ENCODE results near the gene TMED3. TPM values are rescaled to one million over a fixed set of nuclear protein-coding genes. Genes with fewer than 3 reads are reported as not detected.

Gene TMED3
- total RNA-seq, 1 donor from 2014 or later = 120 TPM

DNA sequence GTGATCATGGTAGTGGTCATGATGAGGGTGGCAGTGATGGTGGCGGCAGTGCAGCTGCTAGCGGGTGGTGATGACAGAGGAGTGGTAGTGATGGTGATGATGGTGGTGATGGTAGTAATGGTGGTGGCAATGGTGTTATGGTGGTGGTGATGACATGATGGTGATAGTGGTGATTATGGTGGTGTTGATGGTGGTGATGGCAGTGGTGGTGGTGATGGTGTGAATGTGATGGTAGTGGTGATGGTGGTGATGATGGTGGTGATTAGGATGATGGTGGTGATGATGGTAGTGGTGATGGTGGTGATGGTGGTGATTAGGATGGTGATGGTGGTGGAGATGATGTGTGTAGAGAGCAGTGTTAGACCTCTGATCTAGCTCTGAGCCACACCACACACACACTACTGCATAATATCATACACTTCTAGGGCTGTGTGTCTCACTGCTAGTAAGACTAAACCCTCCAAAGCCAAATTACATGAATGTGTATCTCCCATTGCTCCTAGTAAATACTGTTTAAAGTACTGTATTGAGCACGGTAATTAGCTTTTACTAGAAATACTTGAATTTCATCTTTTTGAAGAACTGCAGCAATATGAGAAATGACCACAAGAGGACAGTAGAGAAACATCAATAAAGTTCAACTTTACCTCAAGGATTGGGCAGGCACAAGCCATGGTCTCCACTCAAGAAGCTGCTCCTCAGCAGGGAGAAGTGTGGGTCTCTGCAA is 28.8 kb downstream of the TMED3 start:
- TF ChIP-seq, protein P1, sequence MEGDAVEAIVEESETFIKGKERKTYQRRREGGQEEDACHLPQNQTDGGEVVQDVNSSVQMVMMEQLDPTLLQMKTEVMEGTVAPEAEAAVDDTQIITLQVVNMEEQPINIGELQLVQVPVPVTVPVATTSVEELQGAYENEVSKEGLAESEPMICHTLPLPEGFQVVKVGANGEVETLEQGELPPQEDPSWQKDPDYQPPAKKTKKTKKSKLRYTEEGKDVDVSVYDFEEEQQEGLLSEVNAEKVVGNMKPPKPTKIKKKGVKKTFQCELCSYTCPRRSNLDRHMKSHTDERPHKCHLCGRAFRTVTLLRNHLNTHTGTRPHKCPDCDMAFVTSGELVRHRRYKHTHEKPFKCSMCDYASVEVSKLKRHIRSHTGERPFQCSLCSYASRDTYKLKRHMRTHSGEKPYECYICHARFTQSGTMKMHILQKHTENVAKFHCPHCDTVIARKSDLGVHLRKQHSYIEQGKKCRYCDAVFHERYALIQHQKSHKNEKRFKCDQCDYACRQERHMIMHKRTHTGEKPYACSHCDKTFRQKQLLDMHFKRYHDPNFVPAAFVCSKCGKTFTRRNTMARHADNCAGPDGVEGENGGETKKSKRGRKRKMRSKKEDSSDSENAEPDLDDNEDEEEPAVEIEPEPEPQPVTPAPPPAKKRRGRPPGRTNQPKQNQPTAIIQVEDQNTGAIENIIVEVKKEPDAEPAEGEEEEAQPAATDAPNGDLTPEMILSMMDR (IDR thresholded peaks at IDR 0.05; ENCODE audit: insufficient read depth, low read length, severe bottlenecking) = peak; percentile 73
- Histone ChIP-seq H3K4me3 (ENCODE audit: low read depth, low read length) (no peak overlapping the region), H3K36me3 (ENCODE audit: control insufficient read depth, insufficient read depth, low read length) (no peaks in the 10 kb centered on the region), H3K27me3 (ENCODE audit: control insufficient read depth, insufficient read depth, low read length) (no peaks in the 10 kb centered on the region)
- DNase-seq (ENCODE audit: low read depth) (peak; percentile 35), FAIRE-seq (no peak)

DNA sequence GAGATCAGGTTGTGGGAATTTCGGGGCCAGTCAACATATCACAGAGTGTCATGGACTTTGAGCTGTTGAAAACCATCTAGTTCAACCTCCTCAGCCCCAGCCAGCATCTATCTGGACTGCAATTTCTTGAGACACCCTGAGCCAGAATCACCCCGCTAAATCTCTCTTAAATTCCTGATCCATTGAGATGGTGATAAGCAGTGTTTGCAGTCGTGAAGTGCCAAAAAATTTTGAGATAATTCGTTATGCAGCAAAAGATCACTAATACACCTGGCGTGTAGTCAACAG is 29.3 kb downstream of the TMED3 start:
- H3K4me3 ChIP-seq (ENCODE audit: low read depth, low read length) = no peak overlapping the region
- no peak for FAIRE-seq
- TF ChIP-seq, protein P1 (IDR thresholded peaks at IDR 0.05; ENCODE audit: insufficient read depth, low read length, severe bottlenecking) = no peak

DNA sequence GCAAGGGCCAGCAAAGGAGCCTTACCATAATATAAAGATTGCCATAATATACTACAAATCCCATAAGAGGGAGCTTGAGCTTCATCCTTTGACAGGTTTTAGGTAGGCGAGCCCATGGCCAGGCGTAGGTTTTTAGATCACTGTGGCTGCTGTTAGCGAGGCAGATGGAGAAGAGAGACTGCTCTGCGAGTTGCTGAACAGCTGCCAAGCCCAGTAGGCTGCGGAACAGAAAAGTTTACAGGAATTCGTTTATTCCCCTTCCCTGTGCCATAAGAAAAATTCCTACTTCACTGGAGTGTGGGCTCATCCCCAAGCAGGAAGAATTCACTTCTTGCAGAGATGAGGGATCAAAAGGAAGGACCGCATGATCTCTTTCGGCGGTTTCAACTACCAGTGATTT is 30.5 kb downstream of the TMED3 start:
- Histone ChIP-seq H3K36me3 (ENCODE audit: control insufficient read depth, insufficient read depth, low read length) (no peaks in the 10 kb centered on the region), H3K4me3 (ENCODE audit: low read depth, low read length) (no peak overlapping the region), H3K27me3 (ENCODE audit: control insufficient read depth, insufficient read depth, low read length) (no peaks in the 10 kb centered on the region)
- TF ChIP-seq, protein P1 (IDR thresholded peaks at IDR 0.05; ENCODE audit: insufficient read depth, low read length, severe bottlenecking) = no peak
- FAIRE-seq = no peak
- DNase-seq (ENCODE audit: low read depth) = no peak

More for the DNA sequence above, 29.3 kb downstream of the TMED3 start:
- H3K36me3 ChIP-seq (ENCODE audit: control insufficient read depth, insufficient read depth, low read length) = no peaks in the 10 kb centered on the region
- H3K27me3 ChIP-seq (ENCODE audit: control insufficient read depth, insufficient read depth, low read length) = no peaks in the 10 kb centered on the region
- DNase-seq (ENCODE audit: low read depth) = no peak

DNA sequence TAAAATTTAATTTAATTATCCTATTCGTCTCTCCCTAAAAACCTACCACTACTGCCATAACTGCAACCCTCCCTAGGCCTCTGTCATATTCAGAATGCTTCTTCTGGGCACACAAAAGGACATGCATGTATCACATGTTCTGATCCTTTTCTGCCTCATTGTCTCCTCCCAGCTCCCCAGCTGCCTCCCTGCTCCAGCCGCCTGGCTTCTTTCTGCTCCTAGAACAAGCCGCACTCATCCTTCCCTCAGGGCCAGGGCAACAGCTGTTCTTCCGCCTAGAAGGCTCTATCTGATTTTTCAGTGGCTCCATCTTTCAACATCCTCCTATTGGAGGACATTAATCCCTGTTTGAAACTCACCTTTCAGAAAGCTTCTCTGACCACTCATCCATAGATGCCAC is 38.6 kb downstream of the TMED3 start:
- Histone ChIP-seq H3K27me3 (ENCODE audit: control insufficient read depth, insufficient read depth, low read length) (no peaks in the 10 kb centered on the region), H3K4me3 (ENCODE audit: low read depth, low read length) (no peak overlapping the region), H3K36me3 (ENCODE audit: control insufficient read depth, insufficient read depth, low read length) (no peaks in the 10 kb centered on the region)
- TF ChIP-seq, protein P1 (IDR thresholded peaks at IDR 0.05; ENCODE audit: insufficient read depth, low read length, severe bottlenecking) = no peak
- no peak for FAIRE-seq
- no peak for DNase-seq (ENCODE audit: low read depth)

DNA sequence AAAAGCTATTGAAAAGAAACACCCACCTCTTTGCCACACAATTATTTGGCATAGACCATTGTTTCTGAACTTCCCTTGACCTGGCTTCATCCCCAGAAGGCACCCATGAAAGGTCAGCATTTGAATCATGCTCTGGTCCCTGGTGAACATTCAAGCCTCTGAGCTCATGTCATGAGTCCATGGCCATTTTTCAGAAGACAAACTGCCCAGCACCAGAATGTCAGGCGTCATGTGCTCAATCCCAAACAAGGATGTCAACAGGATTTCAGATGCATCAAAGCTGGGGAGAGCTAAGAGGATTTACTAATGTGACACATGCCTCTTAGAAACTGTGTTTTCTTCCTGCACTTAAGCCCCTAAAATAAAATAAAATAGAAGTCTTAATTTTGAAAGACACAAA is 41.3 kb downstream of the TMED3 start:
- H3K36me3 ChIP-seq (ENCODE audit: control insufficient read depth, insufficient read depth, low read length) = no peaks in the 10 kb centered on the region
- no peaks in the 10 kb centered on the region for H3K27me3 ChIP-seq (ENCODE audit: control insufficient read depth, insufficient read depth, low read length)
- TF ChIP-seq, protein P1 (IDR thresholded peaks at IDR 0.05; ENCODE audit: insufficient read depth, low read length, severe bottlenecking) = no peak
- no peak for DNase-seq (ENCODE audit: low read depth)
- no peak for FAIRE-seq
- no peak overlapping the region for H3K4me3 ChIP-seq (ENCODE audit: low read depth, low read length)

DNA sequence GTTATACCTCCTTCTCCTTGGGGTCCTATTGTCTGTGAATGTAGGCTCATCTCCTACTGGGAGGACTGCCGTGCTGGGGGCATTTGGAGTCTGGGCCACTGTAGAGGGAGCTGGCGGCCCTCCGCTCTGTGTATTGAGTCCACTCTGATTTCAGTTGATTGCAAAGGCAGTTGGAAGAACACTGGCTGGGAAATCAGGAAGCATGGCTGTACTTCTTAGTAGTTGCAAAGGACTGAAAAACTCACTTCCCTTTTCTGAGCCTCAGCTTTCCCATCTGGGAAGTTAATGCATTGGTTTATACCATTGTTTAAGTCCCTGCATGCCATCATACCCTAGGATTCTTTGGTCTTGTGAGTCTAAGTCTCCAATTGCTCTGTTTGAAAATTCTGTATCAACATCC is 46.7 kb downstream of the TMED3 start:
- H3K36me3 ChIP-seq (ENCODE audit: control insufficient read depth, insufficient read depth, low read length) = no peaks in the 10 kb centered on the region
- no peak for FAIRE-seq
- no peak for DNase-seq (ENCODE audit: low read depth)
- TF ChIP-seq, protein P1 (IDR thresholded peaks at IDR 0.05; ENCODE audit: insufficient read depth, low read length, severe bottlenecking) = no peak
- H3K27me3 ChIP-seq (ENCODE audit: control insufficient read depth, insufficient read depth, low read length) = no peaks in the 10 kb centered on the region
- H3K4me3 ChIP-seq (ENCODE audit: low read depth, low read length) = no peak overlapping the region

Data from bronchial epithelial cell (primary cell).